Measurements from ENCODE around the gene SLC5A3. TPM values are rescaled to one million over a fixed set of nuclear protein-coding genes. Genes with fewer than 3 reads are reported as not detected.

The SLC5A3 gene
- total RNA-seq, 1 donor from 2014 or later: 34.0 TPM

GRCh38 chr21:34042735-34043134 lies 30.6 kb upstream of the SLC5A3 start:
- FAIRE-seq: no peak
- Histone ChIP-seq H3K27me3 (ENCODE audit: control insufficient read depth, insufficient read depth, low read length) (no peaks in the 10 kb centered on the region), H3K36me3 (ENCODE audit: control insufficient read depth, insufficient read depth, low read length) (no peaks in the 10 kb centered on the region), H3K4me3 (ENCODE audit: low read depth, low read length) (no peak overlapping the region)
- no peak for DNase-seq (ENCODE audit: low read depth)
- TF ChIP-seq CTCF (IDR thresholded peaks at IDR 0.05; ENCODE audit: insufficient read depth, low read length, severe bottlenecking): no peak

GRCh38 chr21:34043333-34043732 lies 30.0 kb upstream of the SLC5A3 start:
- no peaks in the 10 kb centered on the region for H3K36me3 ChIP-seq (ENCODE audit: control insufficient read depth, insufficient read depth, low read length)
- no peaks in the 10 kb centered on the region for H3K27me3 ChIP-seq (ENCODE audit: control insufficient read depth, insufficient read depth, low read length)
- H3K4me3 ChIP-seq (ENCODE audit: low read depth, low read length): no peak overlapping the region
- no peak for FAIRE-seq
- TF ChIP-seq CTCF (IDR thresholded peaks at IDR 0.05; ENCODE audit: insufficient read depth, low read length, severe bottlenecking): no peak
- DNase-seq (ENCODE audit: low read depth): peak; percentile 72

- Histone ChIP-seq H3K36me3 (ENCODE audit: control insufficient read depth, insufficient read depth, low read length) (no peaks in the 10 kb centered on the region), H3K4me3 (ENCODE audit: low read depth, low read length) (no peak overlapping the region), H3K27me3 (ENCODE audit: control insufficient read depth, insufficient read depth, low read length) (no peaks in the 10 kb centered on the region)
- no peak for DNase-seq (ENCODE audit: low read depth)
- FAIRE-seq: no peak
- no peak for TF ChIP-seq CTCF (IDR thresholded peaks at IDR 0.05; ENCODE audit: insufficient read depth, low read length, severe bottlenecking)
Measured at GRCh38 chr21:34046917-34047316, 26.5 kb upstream of the SLC5A3 start.

- no peaks in the 10 kb centered on the region for H3K36me3 ChIP-seq (ENCODE audit: control insufficient read depth, insufficient read depth, low read length)
- DNase-seq (ENCODE audit: low read depth) (no peak), FAIRE-seq (no peak)
- no peak overlapping the region for H3K4me3 ChIP-seq (ENCODE audit: low read depth, low read length)
- no peak for TF ChIP-seq CTCF (IDR thresholded peaks at IDR 0.05; ENCODE audit: insufficient read depth, low read length, severe bottlenecking)
- no peaks in the 10 kb centered on the region for H3K27me3 ChIP-seq (ENCODE audit: control insufficient read depth, insufficient read depth, low read length)
Measured at GRCh38 chr21:34047835-34048234, 25.5 kb upstream of the SLC5A3 start.

- H3K27me3 ChIP-seq (ENCODE audit: control insufficient read depth, insufficient read depth, low read length): no peaks in the 10 kb centered on the region
- H3K36me3 ChIP-seq (ENCODE audit: control insufficient read depth, insufficient read depth, low read length): no peaks in the 10 kb centered on the region
- TF ChIP-seq CTCF (IDR thresholded peaks at IDR 0.05; ENCODE audit: insufficient read depth, low read length, severe bottlenecking): no peak
- FAIRE-seq (no peak), DNase-seq (ENCODE audit: low read depth) (no peak)
- no peak overlapping the region for H3K4me3 ChIP-seq (ENCODE audit: low read depth, low read length)
Measured at GRCh38 chr21:34052171-34052570, 21.2 kb upstream of the SLC5A3 start.

- H3K36me3 ChIP-seq (ENCODE audit: control insufficient read depth, insufficient read depth, low read length): no peaks in the 10 kb centered on the region
- no peak overlapping the region for H3K4me3 ChIP-seq (ENCODE audit: low read depth, low read length)
- DNase-seq (ENCODE audit: low read depth) (no peak), FAIRE-seq (no peak)
- no peak for TF ChIP-seq CTCF (IDR thresholded peaks at IDR 0.05; ENCODE audit: insufficient read depth, low read length, severe bottlenecking)
- H3K27me3 ChIP-seq (ENCODE audit: control insufficient read depth, insufficient read depth, low read length): no peaks in the 10 kb centered on the region
Measured at GRCh38 chr21:34054259-34054658, 19.1 kb upstream of the SLC5A3 start.

All from bronchial epithelial cell (primary cell).